Measurements from ENCODE around the gene SYT15. TPM values are rescaled to one million over a fixed set of nuclear protein-coding genes. Genes with fewer than 3 reads are reported as not detected.

SYT15 gene
- total and polyA plus RNA-seq, 2 of the 4 experiments (the other 2 are of a cell fraction), result 0.54 to 0.68 TPM

GRCh38 chr10:46552526-46553237 is 26.2 kb upstream of the SYT15 start:
- intact Hi-C loops (cut with micrococcal nuclease), result no loop called here
- ATAC-seq (ENCODE audit: low read depth) (no peak), DNase-seq (no peak)
- Histone ChIP-seq H2AK5ac (ENCODE audit: low read depth, low read length) (no peak overlapping the region), H3K14ac (replicated peaks; ENCODE audit: low read depth, low read length) (no peak overlapping the region), H3K27me3 (ENCODE audit: control insufficient read depth, insufficient read depth, low read length) (peaks cover 48% of the 10 kb centered on the region), H3K18ac (ENCODE audit: low read depth, low read length) (no peak overlapping the region), H3K9me3 (ENCODE audit: control insufficient read depth, insufficient read depth, low read length) (no peaks in the 10 kb centered on the region), H3K56ac (ENCODE audit: extremely low read depth, insufficient read depth, low read length) (no peak overlapping the region), H3K9me1 (ENCODE audit: insufficient read depth, low read length) (no peaks in the 10 kb centered on the region; the same call in 1 of the 2 replicates), H2AFZ (replicated peaks; ENCODE audit: low read length, poor library complexity) (no peak overlapping the region), H2AK9ac (replicated peaks; ENCODE audit: low read depth, low read length, poor library complexity) (no peak overlapping the region), H3K9ac (ENCODE audit: low read depth, low read length) (no peak overlapping the region), H3K4me2 (ENCODE audit: low read depth, low read length) (no peak overlapping the region), H3K36me3 (ENCODE audit: control insufficient read depth, insufficient read depth, low read length) (no peaks in the 10 kb centered on the region), H4K8ac (ENCODE audit: low read depth in 2 of 2, low read length in 2 of 2) (no peak overlapping the region), H3K27ac (ENCODE audit: insufficient read depth, low read length) (no peak overlapping the region), H3K4me3 (ENCODE audit: insufficient read depth, low read depth, low read length) (no peak overlapping the region), H2BK5ac (ENCODE audit: low read depth, low read length, poor library complexity, severe bottlenecking) (no peak overlapping the region), H2BK15ac (ENCODE audit: low read depth, low read length) (no peak overlapping the region), H2BK20ac (ENCODE audit: low read depth, low read length) (no peak overlapping the region), H3K4ac (ENCODE audit: low read depth, low read length) (no peak overlapping the region), H3K23ac (ENCODE audit: low read depth, low read length) (no peak overlapping the region), H2BK120ac (ENCODE audit: low read depth, low read length) (no peak overlapping the region), H4K20me1 (ENCODE audit: insufficient read depth, low read length) (no peaks in the 10 kb centered on the region), H4K91ac (ENCODE audit: insufficient read depth, low read depth, low read length) (no peak overlapping the region), H4K5ac (ENCODE audit: low read depth, low read length) (no peak overlapping the region), H3K79me1 (ENCODE audit: low read depth in 1 of 2, low read length in 2 of 2) (no peaks in the 10 kb centered on the region), H3K4me1 (ENCODE audit: control insufficient read depth, insufficient read depth, low read length) (no peaks in the 10 kb centered on the region; the same call in 1 of the 2 replicates)
- ChIA-PET POLR2A (ENCODE audit: unreplicated experiment) (no interaction called here), CTCF (no interaction called here)
- WGBS, 2 experiments (ENCODE audit: extremely low coverage in 2 of 2, insufficient read length in 1 of 2), result 77% methylated on average over 10 of the region's 10 CpGs; no CpG with 5 or more reads in 1 of the 2 experiments
- no peak for TF ChIP-seq SMC3 (IDR thresholded peaks at IDR 0.05; ENCODE audit: low read depth, low read length)
- dilution Hi-C loops (cut with HindIII; ENCODE audit: low sequenced_read_pairs, unreplicated experiment), result no loop called here
- in situ Hi-C loops (cut with MboI; ENCODE audit: low sequenced_read_pairs), result no loop called here
- BruUV-seq (replicated peaks), result no TSS peak

Measured in IMR-90 (cell line).